ENCODE results near the gene HTR3C.

The HTR3C gene

DNA sequence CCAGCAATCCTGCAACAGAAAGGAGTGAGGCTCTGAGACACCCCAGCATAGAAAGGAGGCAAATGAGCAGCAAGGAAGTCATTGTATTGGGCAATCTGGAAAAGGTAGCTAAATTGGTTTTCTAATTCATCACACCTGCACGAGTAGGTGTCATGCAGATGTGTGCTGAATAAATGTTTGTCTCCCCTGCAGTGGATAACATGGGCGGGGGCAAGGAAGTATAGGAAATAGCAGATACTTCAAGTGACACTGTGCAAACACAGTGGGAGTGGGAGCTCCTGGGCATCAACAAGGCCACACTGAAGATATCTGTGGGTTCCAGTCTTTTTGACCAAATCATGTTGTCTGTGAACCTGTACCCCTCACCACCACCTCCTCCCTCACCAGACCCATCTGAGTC, 29.6 kb downstream of the HTR3C start:
- H2BK12ac ChIP-seq (ENCODE audit: low read length in 2 of 2): no peak overlapping the region
- H3K4ac ChIP-seq (ENCODE audit: low read depth in 1 of 2, low read length in 2 of 2): no peak overlapping the region
- H3K79me1 ChIP-seq (replicated peaks; ENCODE audit: low read length, poor library complexity, severe bottlenecking): no peaks in the 10 kb centered on the region
- H3K9ac ChIP-seq (ENCODE audit: low read length): no peak overlapping the region
- no peak overlapping the region for H2AK5ac ChIP-seq (ENCODE audit: low read length, severe bottlenecking)
- H2AFZ ChIP-seq (ENCODE audit: low read depth, low read length): no peak overlapping the region
- no peak overlapping the region for H3K23ac ChIP-seq (ENCODE audit: low read length in 2 of 2)
- no peak overlapping the region for H2BK120ac ChIP-seq (ENCODE audit: low read depth, low read length)
- H3K27ac ChIP-seq (ENCODE audit: low read length, poor library complexity, severe bottlenecking): no peak overlapping the region
- H3K4me2 ChIP-seq (ENCODE audit: low read length, poor library complexity, severe bottlenecking): no peak overlapping the region
- H3K4me3 ChIP-seq (ENCODE audit: insufficient read depth in 1 of 2, low read depth in 1 of 2, low read length in 2 of 2): no peak overlapping the region
- no peak for DNase-seq
- no peak overlapping the region for H2BK5ac ChIP-seq (ENCODE audit: low read depth, low read length, poor library complexity, severe bottlenecking)
- H4K8ac ChIP-seq (ENCODE audit: low read length): no peak overlapping the region
- no peak overlapping the region for H3K14ac ChIP-seq (ENCODE audit: low read length in 2 of 2)
- no peaks in the 10 kb centered on the region for H3K36me3 ChIP-seq (ENCODE audit: control insufficient read depth in 1 of 2, insufficient read depth in 2 of 2, low read depth in 1 of 2, low read length in 2 of 2)
- H3K9me3 ChIP-seq (ENCODE audit: control insufficient read depth, low read length): peaks cover 13% of the 10 kb centered on the region
- H3K27me3 ChIP-seq (ENCODE audit: control insufficient read depth in 1 of 2, insufficient read depth in 1 of 2, low read length in 2 of 2): peaks cover 15 to 21% of the 10 kb centered on the region in 2 experiments
- 71% methylated on average over 2 of the region's 2 CpGs for WGBS
- no peak overlapping the region for H3K18ac ChIP-seq (ENCODE audit: low read depth in 1 of 2, low read length in 2 of 2)
- H3K4me1 ChIP-seq (ENCODE audit: control insufficient read depth, insufficient read depth, low read depth, low read length): peaks cover 2% of the 10 kb centered on the region
- no peak overlapping the region for H2BK15ac ChIP-seq (ENCODE audit: low read depth, poor library complexity, severe bottlenecking)
- H4K91ac ChIP-seq (ENCODE audit: low read length): no peak overlapping the region

- Histone ChIP-seq H3K79me1 (replicated peaks; ENCODE audit: low read length, poor library complexity, severe bottlenecking) (no peaks in the 10 kb centered on the region), H2BK15ac (ENCODE audit: low read depth, poor library complexity, severe bottlenecking) (no peak overlapping the region), H3K4ac (ENCODE audit: low read depth in 1 of 2, low read length in 2 of 2) (no peak overlapping the region), H3K23ac (ENCODE audit: low read length in 2 of 2) (no peak overlapping the region), H3K9ac (ENCODE audit: low read length) (no peak overlapping the region), H3K9me3 (ENCODE audit: control insufficient read depth, low read length) (peaks cover 13% of the 10 kb centered on the region), H3K27me3 (ENCODE audit: control insufficient read depth in 1 of 2, insufficient read depth in 1 of 2, low read length in 2 of 2) (peaks cover 10 to 18% of the 10 kb centered on the region in 2 experiments), H3K18ac (ENCODE audit: low read depth in 1 of 2, low read length in 2 of 2) (no peak overlapping the region), H3K4me1 (ENCODE audit: control insufficient read depth, insufficient read depth, low read depth, low read length) (peaks cover 2% of the 10 kb centered on the region), H2BK5ac (ENCODE audit: low read depth, low read length, poor library complexity, severe bottlenecking) (no peak overlapping the region), H2AFZ (ENCODE audit: low read depth, low read length) (no peak overlapping the region), H3K14ac (ENCODE audit: low read length in 2 of 2) (no peak overlapping the region), H2AK5ac (ENCODE audit: low read length, severe bottlenecking) (no peak overlapping the region), H2BK120ac (ENCODE audit: low read depth, low read length) (no peak overlapping the region), H4K91ac (ENCODE audit: low read length) (no peak overlapping the region), H4K8ac (ENCODE audit: low read length) (no peak overlapping the region), H3K27ac (ENCODE audit: low read length, poor library complexity, severe bottlenecking) (no peak overlapping the region), H2BK12ac (ENCODE audit: low read length in 2 of 2) (no peak overlapping the region), H3K4me3 (ENCODE audit: insufficient read depth in 1 of 2, low read depth in 1 of 2, low read length in 2 of 2) (no peak overlapping the region), H3K36me3 (ENCODE audit: control insufficient read depth in 1 of 2, insufficient read depth in 2 of 2, low read depth in 1 of 2, low read length in 2 of 2) (no peaks in the 10 kb centered on the region), H3K4me2 (ENCODE audit: low read length, poor library complexity, severe bottlenecking) (no peak overlapping the region)
- 51% methylated on average over 3 of the region's 3 CpGs for WGBS
- peak; percentile 61 for DNase-seq
Measured at GRCh38 chr3:184085389-184085852, 32.6 kb downstream of the HTR3C start.

DNA sequence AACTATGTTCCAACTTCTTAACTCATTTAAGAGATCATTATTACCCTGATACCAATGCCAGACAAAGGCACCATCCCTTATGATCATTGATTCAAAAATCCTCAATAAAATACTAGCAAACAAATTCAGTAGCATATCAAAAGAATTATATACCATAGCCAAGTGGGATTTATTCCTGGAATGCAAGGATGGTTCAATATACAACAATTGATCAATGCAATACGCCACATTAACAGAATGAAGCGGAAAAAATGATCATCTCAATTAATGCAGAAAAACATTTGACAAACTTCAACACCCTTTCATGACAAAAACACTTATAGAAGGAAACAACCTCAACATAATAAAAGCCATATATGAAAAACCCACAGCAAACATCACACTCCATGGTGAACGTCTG, 39.4 kb downstream of the HTR3C start:
- no peak overlapping the region for H2BK120ac ChIP-seq (ENCODE audit: low read depth, low read length)
- H3K4me1 ChIP-seq (ENCODE audit: control insufficient read depth, insufficient read depth, low read depth, low read length): no peaks in the 10 kb centered on the region
- H3K79me1 ChIP-seq (replicated peaks; ENCODE audit: low read length, poor library complexity, severe bottlenecking): no peaks in the 10 kb centered on the region
- H3K4me3 ChIP-seq (ENCODE audit: insufficient read depth in 1 of 2, low read depth in 1 of 2, low read length in 2 of 2): no peak overlapping the region
- H4K91ac ChIP-seq (ENCODE audit: low read length): no peak overlapping the region
- H3K27me3 ChIP-seq (ENCODE audit: control insufficient read depth in 1 of 2, insufficient read depth in 1 of 2, low read length in 2 of 2): no peaks in the 10 kb centered on the region
- H2BK5ac ChIP-seq (ENCODE audit: low read depth, low read length, poor library complexity, severe bottlenecking): no peak overlapping the region
- no peak overlapping the region for H2BK12ac ChIP-seq (ENCODE audit: low read length in 2 of 2)
- H3K9ac ChIP-seq (ENCODE audit: low read length): no peak overlapping the region
- no peak overlapping the region for H2BK15ac ChIP-seq (ENCODE audit: low read depth, poor library complexity, severe bottlenecking)
- no peak overlapping the region for H3K4me2 ChIP-seq (ENCODE audit: low read length, poor library complexity, severe bottlenecking)
- H3K4ac ChIP-seq (ENCODE audit: low read depth in 1 of 2, low read length in 2 of 2): no peak overlapping the region
- 83% methylated on average over 3 of the region's 3 CpGs for WGBS
- H4K8ac ChIP-seq (ENCODE audit: low read length): no peak overlapping the region
- DNase-seq: no peak
- H2AFZ ChIP-seq (ENCODE audit: low read depth, low read length): no peak overlapping the region
- no peak overlapping the region for H2AK5ac ChIP-seq (ENCODE audit: low read length, severe bottlenecking)
- no peak overlapping the region for H3K23ac ChIP-seq (ENCODE audit: low read length in 2 of 2)
- H3K9me3 ChIP-seq (ENCODE audit: control insufficient read depth, low read length): peaks cover 23% of the 10 kb centered on the region
- H3K27ac ChIP-seq (ENCODE audit: low read length, poor library complexity, severe bottlenecking): no peak overlapping the region
- H3K36me3 ChIP-seq (ENCODE audit: control insufficient read depth in 1 of 2, insufficient read depth in 2 of 2, low read depth in 1 of 2, low read length in 2 of 2): no peaks in the 10 kb centered on the region
- no peak overlapping the region for H3K14ac ChIP-seq (ENCODE audit: low read length in 2 of 2)
- no peak overlapping the region for H3K18ac ChIP-seq (ENCODE audit: low read depth in 1 of 2, low read length in 2 of 2)

DNA sequence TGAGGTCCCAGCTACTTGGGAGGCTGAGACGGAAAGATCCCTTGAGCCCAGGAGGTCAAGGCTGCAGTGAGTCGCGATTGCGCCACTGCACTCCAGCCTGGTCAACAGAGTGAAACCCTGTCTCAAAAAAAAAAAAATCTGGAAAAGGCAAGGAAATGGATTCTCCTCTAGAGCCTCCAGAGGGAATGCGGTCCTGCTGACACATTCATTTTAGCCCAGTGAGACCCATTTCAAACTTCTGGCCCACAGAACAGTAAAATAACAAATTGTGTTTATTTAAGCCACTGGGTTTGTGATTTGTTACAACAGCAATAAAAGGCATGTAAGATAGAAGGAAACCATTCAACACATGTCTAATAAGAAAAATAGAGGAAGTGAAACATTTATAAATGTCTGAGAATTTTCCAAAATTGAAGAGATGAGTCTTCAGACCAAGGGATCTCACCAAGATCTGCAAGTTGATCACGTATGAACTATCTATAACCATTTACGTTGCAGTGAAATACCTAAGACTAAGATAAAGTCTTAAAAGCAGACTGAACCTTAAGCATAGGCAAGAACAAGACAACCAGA, 44.0 kb downstream of the HTR3C start, which contains the start of gene HTR3E:
Gene HTR3E (plus strand): TSS at position 254 of the 573 bp plus-strand sequence. CDS start 466 bp downstream, outside the sequence.
- no peak within 1 kb of the TSS for H3K4ac ChIP-seq (ENCODE audit: low read depth in 1 of 2, low read length in 2 of 2)
- no peak for DNase-seq

More for the DNA sequence above, 44.0 kb downstream of the HTR3C start, which contains the start of gene HTR3E:
- no peak within 1 kb of the TSS for H2BK12ac ChIP-seq (ENCODE audit: low read length in 2 of 2)
- H3K36me3 ChIP-seq (ENCODE audit: control insufficient read depth in 1 of 2, insufficient read depth in 2 of 2, low read depth in 1 of 2, low read length in 2 of 2): no peaks in the 10 kb centered on the region
- WGBS: 91% methylated on average over 7 of the region's 7 CpGs
- no peak within 1 kb of the TSS for H2BK120ac ChIP-seq (ENCODE audit: low read depth, low read length)
- H3K9me3 ChIP-seq (ENCODE audit: control insufficient read depth, low read length): peaks cover 19% of the 10 kb centered on the region
- H3K27ac ChIP-seq (ENCODE audit: low read length, poor library complexity, severe bottlenecking): no peak within 1 kb of the TSS
- no peak within 1 kb of the TSS for H4K91ac ChIP-seq (ENCODE audit: low read length)
- H3K4me2 ChIP-seq (ENCODE audit: low read length, poor library complexity, severe bottlenecking): no peak within 1 kb of the TSS
- peak within 1 kb of the TSS; percentile 8 for H2BK5ac ChIP-seq (ENCODE audit: low read depth, low read length, poor library complexity, severe bottlenecking)
- no peaks in the 10 kb centered on the region for H3K79me1 ChIP-seq (replicated peaks; ENCODE audit: low read length, poor library complexity, severe bottlenecking)
- no peak within 1 kb of the TSS for H3K14ac ChIP-seq (ENCODE audit: low read length in 2 of 2)
- peaks cover 11 to 30% of the 10 kb centered on the region in 2 experiments for H3K27me3 ChIP-seq (ENCODE audit: control insufficient read depth in 1 of 2, insufficient read depth in 1 of 2, low read length in 2 of 2)
- no peak within 1 kb of the TSS for H2AK5ac ChIP-seq (ENCODE audit: low read length, severe bottlenecking)
- no peak within 1 kb of the TSS for H2AFZ ChIP-seq (ENCODE audit: low read depth, low read length)
- H4K8ac ChIP-seq (ENCODE audit: low read length): no peak within 1 kb of the TSS
- no peak within 1 kb of the TSS for H3K23ac ChIP-seq (ENCODE audit: low read length in 2 of 2)
- H2BK15ac ChIP-seq (ENCODE audit: low read depth, poor library complexity, severe bottlenecking): no peak within 1 kb of the TSS
- H3K18ac ChIP-seq (ENCODE audit: low read depth in 1 of 2, low read length in 2 of 2): no peak within 1 kb of the TSS
- no peaks in the 10 kb centered on the region for H3K4me1 ChIP-seq (ENCODE audit: control insufficient read depth, insufficient read depth, low read depth, low read length)
- H3K4me3 ChIP-seq (ENCODE audit: insufficient read depth in 1 of 2, low read depth in 1 of 2, low read length in 2 of 2): no peak within 1 kb of the TSS
- H3K9ac ChIP-seq (ENCODE audit: low read length): no peak within 1 kb of the TSS

Measured in mesenchymal stem cell (in vitro differentiated cells and primary cell).